HG02623 (cell line): ENCODE data around the gene ZDHHC12.

Source experiments
- ATAC-seq: cut with Tn5 transposase; IDR thresholded peaks from one replicate; pipeline ENCODE4 v1.9.1; 2021; ENCODE audit warnings: moderate library complexity; ENCODE audit not compliant: unreplicated experiment

The ZDHHC12 gene

GRCh38 chr9:128723866-128724743 is at the start of gene ZDHHC12:
TSS of gene ZDHHC12 (minus strand) at chr9:128724127. CDS start at chr9:128724093, 34 bp downstream.
- ATAC-seq: peak; percentile 96

GRCh38 chr9:128773049-128773448 is 49.1 kb upstream of the ZDHHC12 start:
- no peak for ATAC-seq

- ATAC-seq: peak; percentile 87
These were observed 48.0 kb upstream of the ZDHHC12 start, which contains the start of gene ZER1 for GRCh38 chr9:128771745-128772519. TSS of gene ZER1 (minus strand) at chr9:128771927. CDS start at chr9:128755565, 16,362 bp downstream.

- ATAC-seq: peak; percentile 23
These were observed 47.3 kb upstream of the ZDHHC12 start for GRCh38 chr9:128771094-128771721.

GRCh38 chr9:128770286-128771030 is 46.5 kb upstream of the ZDHHC12 start:
- ATAC-seq: no peak

GRCh38 chr9:128768606-128769005 is 44.7 kb upstream of the ZDHHC12 start:
- ATAC-seq: no peak

- no peak for ATAC-seq
These were observed 41.6 kb upstream of the ZDHHC12 start for GRCh38 chr9:128765499-128765898.

GRCh38 chr9:128764361-128764760 is 40.4 kb upstream of the ZDHHC12 start:
- no peak for ATAC-seq

- no peak for ATAC-seq
These were observed 38.9 kb upstream of the ZDHHC12 start for GRCh38 chr9:128762671-128763449.

- ATAC-seq: no peak
These were observed 33.7 kb upstream of the ZDHHC12 start for GRCh38 chr9:128757602-128758001.

- ATAC-seq: no peak
These were observed 29.7 kb upstream of the ZDHHC12 start for GRCh38 chr9:128753627-128754026.

- ATAC-seq: no peak
These were observed 27.1 kb upstream of the ZDHHC12 start for GRCh38 chr9:128750926-128751595.

GRCh38 chr9:128747241-128747640 is 23.3 kb upstream of the ZDHHC12 start:
- no peak for ATAC-seq

GRCh38 chr9:128743421-128743820 is 19.5 kb upstream of the ZDHHC12 start:
- ATAC-seq: no peak

GRCh38 chr9:128742401-128742800 is 18.5 kb upstream of the ZDHHC12 start:
- ATAC-seq: no peak

- no peak for ATAC-seq
These were observed 11.4 kb upstream of the ZDHHC12 start for GRCh38 chr9:128735373-128735772.

- no peak for ATAC-seq
These were observed 9.3 kb upstream of the ZDHHC12 start for GRCh38 chr9:128733256-128733655.

GRCh38 chr9:128732576-128732975 is 8.6 kb upstream of the ZDHHC12 start:
- ATAC-seq: no peak

- no peak for ATAC-seq
These were observed 7.8 kb upstream of the ZDHHC12 start for GRCh38 chr9:128731691-128732090.
